ENCODE results near the gene ZNF85. TPM values are rescaled to one million over a fixed set of nuclear protein-coding genes. Genes with fewer than 3 reads are reported as not detected.
A peak's percentile ranks its signal among the peaks of the same experiment; 100 is the strongest.
"Not testable (repeated sequence)": the region's sequence is repeated elsewhere in the genome, so short reads cannot be mapped to it uniquely, and the experiment has no call there.

The ZNF85 gene
- total RNA-seq, 4 donors from 2014 or later, result 3.7 to 9.6 (median 5.6) TPM

DNA sequence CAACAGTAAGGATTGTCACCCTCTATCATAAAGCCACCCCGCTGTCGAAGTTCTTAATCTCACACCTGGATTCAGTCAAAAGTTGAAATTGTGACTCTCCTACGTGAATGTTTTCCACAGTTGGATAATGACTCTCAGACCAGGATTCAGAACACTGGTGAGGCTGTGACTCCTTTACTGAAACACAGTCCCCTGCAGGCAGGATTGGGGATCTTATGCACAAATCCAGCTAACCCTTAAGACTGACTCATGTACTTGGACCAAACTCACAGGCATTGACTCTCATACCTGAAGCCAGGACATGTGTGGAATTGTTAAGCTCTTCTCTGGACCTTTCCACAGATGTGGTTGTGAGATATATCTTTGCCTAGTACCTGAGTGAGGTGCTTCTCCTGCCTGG, 46.8 kb downstream of the ZNF85 start:
- WGBS, 2 donors, result 69 to 77% methylated on average over 3 of the region's 3 CpGs
- intact Hi-C loops (cut with DNase I; ENCODE audit: low total_unique reads), result no loop called here

GRCh38 chr19:20992788-20993187, 69.7 kb downstream of the ZNF85 start:
- DNase-seq (ENCODE audit: low spot score in 2 of 2); intact Hi-C loops (cut with DNase I; ENCODE audit: low total_unique reads); H3K4me3 ChIP-seq (ENCODE audit: low read depth, poor library complexity, severe bottlenecking): not testable (repeated sequence)
- WGBS, 2 donors, result 94 to 98% methylated on average over 2 of the region's 2 CpGs

More for the DNA sequence above, 46.8 kb downstream of the ZNF85 start:
- no peak for DNase-seq (ENCODE audit: low spot score in 2 of 2)
- no peak for TF ChIP-seq CTCF (IDR thresholded peaks at IDR 0.05)
- no peak for TF ChIP-seq POLR2A (IDR thresholded peaks at IDR 0.05)
- no peak overlapping the region for H3K4me3 ChIP-seq (ENCODE audit: low read depth, poor library complexity, severe bottlenecking)

DNA sequence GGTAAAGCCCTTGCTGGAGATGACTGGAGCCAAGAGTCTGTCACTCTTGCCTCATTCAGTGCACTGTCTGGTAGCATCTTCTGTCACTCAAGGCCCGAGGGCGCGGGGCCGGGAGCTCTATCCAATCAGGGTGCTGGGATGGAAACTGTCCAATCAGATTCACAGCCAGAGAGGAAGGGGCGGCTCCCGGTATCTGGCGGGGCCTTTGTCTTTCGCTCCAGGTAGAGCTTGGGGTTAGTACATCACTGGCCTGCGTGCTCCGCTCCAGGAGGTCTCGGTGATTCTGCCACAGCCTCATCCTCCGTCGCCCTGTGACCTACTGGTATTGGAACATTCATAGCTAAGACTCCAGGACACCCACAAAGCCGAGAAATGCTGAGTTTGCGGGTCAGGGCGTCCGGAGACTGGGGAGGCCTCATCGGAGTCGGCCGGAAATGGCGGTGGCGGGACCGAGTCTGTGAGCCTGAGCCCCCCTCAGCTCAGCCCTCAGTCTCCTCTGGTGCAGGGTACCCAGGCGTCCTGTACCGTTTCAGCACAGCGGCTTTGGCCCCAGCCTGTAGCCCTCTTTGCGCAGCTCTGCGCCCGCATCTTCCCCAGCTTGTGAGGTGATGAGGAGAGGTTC, 76.8 kb downstream of the ZNF85 start:
- H3K4me3 ChIP-seq (ENCODE audit: low read depth, poor library complexity, severe bottlenecking), result no peak overlapping the region
- 1% methylated on average over 24 to 27 of the region's 29 CpGs for WGBS, 2 donors
- peak; percentile 68 to 93 for DNase-seq (ENCODE audit: low spot score in 2 of 2)
- TF ChIP-seq POLR2A (IDR thresholded peaks at IDR 0.05), result no peak
- TF ChIP-seq CTCF (IDR thresholded peaks at IDR 0.05), result no peak
- intact Hi-C loops (cut with DNase I; ENCODE audit: low total_unique reads), result no loop called here

Other genes starting within 250 kb of the ZNF85 start
- gene ZNF66, start 146.9 kb upstream of the ZNF85 start, total RNA-seq, result 1 to 10 TPM in 3 of 4 donors, under 1 TPM in 1; 0.76 to 8.1 (median 4.7) TPM
- 10 to 100 TPM; 15.4 to 47.4 (median 24.7) TPM for gene ZNF430, start 97.4 kb downstream of the ZNF85 start, total RNA-seq
- 10 to 100 TPM in 1 of 4 donors, 1 to 10 TPM in 3; 2.4 to 10.0 (median 7.3) TPM for gene ZNF714, start 159.0 kb downstream of the ZNF85 start, total RNA-seq
- gene ZNF431, start 218.8 kb downstream of the ZNF85 start, total RNA-seq, result 10 to 100 TPM; 20.4 to 49.0 (median 27.4) TPM

Measured in lower leg skin (tissue), 4 donors.